BJ (cell line): ENCODE measurements around the gene ITGAD. TPM values are rescaled to one million over a fixed set of nuclear protein-coding genes. Genes with fewer than 3 reads are reported as not detected.
A peak's percentile ranks its signal among the peaks of the same experiment; 100 is the strongest.

Experiments
- CTCF ChIA-PET: fragments of 350-600 bp; formaldehyde crosslinking; extraction: SDS; loops from one replicate; lab custom pipeline; 2021; ENCODE audit warnings: antibody characterized with exemption, inconsistent platforms; lab: Yijun Ruan, JAX
- POLR2A ChIA-PET: fragments of 300-600 bp; sonication (Branson Sonifier 250); formaldehyde crosslinking; extraction: SDS; loops from one replicate; lab custom pipeline; 2021; ENCODE audit warnings: antibody characterized with exemption; lab: Charles Lee
- DNase-seq: peaks from one replicate; pipeline ENCODE4 v3.0.0-alpha.2; 2011; ENCODE audit warnings: low read depth
- H3K27me3 ChIP-seq: 2 replicates; pipeline ENCODE4 v1.6.0; 2011; ENCODE audit warnings: low read length; ENCODE audit not compliant: control insufficient read depth, insufficient read depth
- H3K36me3 ChIP-seq: 2 replicates; pipeline ENCODE4 v1.5.1; 2011; ENCODE audit warnings: low read length; ENCODE audit not compliant: control insufficient read depth, insufficient read depth
- H3K4me3 ChIP-seq: 2 replicates; pipeline ENCODE4 v1.5.1; 2011; ENCODE audit warnings: low read depth, mild to moderate bottlenecking, control low read depth, low read length
- CTCF ChIP-seq: IDR thresholded peaks from 2 replicates; pipeline ENCODE4 v1.5.1; 2011; ENCODE audit warnings: low read depth, mild to moderate bottlenecking, control low read depth, inconsistent platforms, low read length, moderate library complexity; ENCODE audit not compliant: insufficient read depth
- polyA plus RNA-seq: library from polyadenylated mRNA; depleted of rRNA; stranded (reverse); fragments of >200 nt; gene quantifications from 2 replicates; pipeline ENCODE4 v1.2.3, GENCODE V29; 2011

The ITGAD gene
- polyA plus RNA-seq, 1 experiment, result not detected

- ChIA-PET POLR2A (interaction anchor here (0.6 kb wide), 2 partner anchors 523 to 531 kb away, joined by 3 read pairs; no protein-coding TSS in a partner anchor), CTCF (interaction anchor here (0.6 to 1.0 kb wide), 7 partner anchors 12 to 293 kb away, joined by 3 to 10 read pairs (median 3); partner anchors contain the start of genes ARMC5, FUS and ZNF843)
These were observed 79.6 kb downstream of the ITGAD start for GRCh38 chr16:31472709-31473203.

GRCh38 chr16:31473264-31473984 lies 80.3 kb downstream of the ITGAD start:
- H3K36me3 ChIP-seq, result peaks cover 30% of the 10 kb centered on the region
- no peak for TF ChIP-seq CTCF
- H3K4me3 ChIP-seq, result no peak overlapping the region
- ChIA-PET POLR2A (interaction anchor here (0.6 to 1.0 kb wide), 2 partner anchors 21 to 532 kb away, joined by 3 read pairs; no protein-coding TSS in a partner anchor), CTCF (interaction anchor here (0.6 to 2.1 kb wide), 8 partner anchors 12 to 293 kb away, joined by 3 to 10 read pairs (median 3); partner anchors contain the start of genes ARMC5, FUS and ZNF843)
- H3K27me3 ChIP-seq, result no peaks in the 10 kb centered on the region
- no peak for DNase-seq

More at GRCh38 chr16:31472709-31473203, 79.6 kb downstream of the ITGAD start:
- peak overlapping the region; percentile 90 for H3K4me3 ChIP-seq
- peaks cover 24% of the 10 kb centered on the region for H3K36me3 ChIP-seq
- DNase-seq, result peak; percentile 58
- no peaks in the 10 kb centered on the region for H3K27me3 ChIP-seq
- peak; percentile 82 for TF ChIP-seq CTCF

GRCh38 chr16:31474173-31474714 lies 81.1 kb downstream of the ITGAD start:
- H3K36me3 ChIP-seq, result peaks cover 35% of the 10 kb centered on the region
- peak; percentile 63 for DNase-seq
- peak; percentile 21; the same call in 1 of the 2 replicates for TF ChIP-seq CTCF
- no peak overlapping the region for H3K4me3 ChIP-seq
- ChIA-PET CTCF (interaction anchor here (0.6 to 2.1 kb wide), 6 partner anchors 13 to 521 kb away, joined by 3 to 6 read pairs (median 4); no protein-coding TSS in a partner anchor), POLR2A (interaction anchor here (0.8 to 1.0 kb wide), 2 partner anchors 15 to 22 kb away, joined by 3 read pairs; partner anchors contain the start of gene ARMC5)
- no peaks in the 10 kb centered on the region for H3K27me3 ChIP-seq

- DNase-seq, result no peak
- no peaks in the 10 kb centered on the region for H3K27me3 ChIP-seq
- POLR2A ChIA-PET, result interaction anchor here (0.8 to 1.0 kb wide), 2 partner anchors 15 to 22 kb away, joined by 3 read pairs; partner anchors contain the start of gene ARMC5
- no peak for TF ChIP-seq CTCF
- H3K4me3 ChIP-seq, result no peak overlapping the region
- CTCF ChIA-PET, result interaction anchor here (0.8 to 2.1 kb wide), 5 partner anchors 12 to 61 kb away, joined by 3 to 6 read pairs (median 4); no protein-coding TSS in a partner anchor
- H3K36me3 ChIP-seq, result peaks cover 35% of the 10 kb centered on the region
These were observed 81.9 kb downstream of the ITGAD start for GRCh38 chr16:31474773-31475738.
